ENCODE measurements around the gene PEX11A. TPM values are rescaled to one million over a fixed set of nuclear protein-coding genes. Genes with fewer than 3 reads are reported as not detected.

The PEX11A gene
- total RNA-seq, 1 donor from 2014 or later = 4.5 TPM

- H3K9me3 Mint-ChIP-seq = no peaks in the 10 kb centered on the region
- no peak overlapping the region for H2AFZ ChIP-seq (replicated peaks)
- TF ChIP-seq EZH2 (IDR thresholded peaks at IDR 0.05) = no peak
- no peak for TF ChIP-seq EZH2phosphoT487 (IDR thresholded peaks at IDR 0.05)
- TF ChIP-seq CTCF (IDR thresholded peaks at IDR 0.05) = no peak
- no peak overlapping the region for H3K4me3 ChIP-seq
- H3K79me2 ChIP-seq (ENCODE audit: low read depth) = no peaks in the 10 kb centered on the region
- no peak overlapping the region for H3K27ac Mint-ChIP-seq
- H3K27me3 ChIP-seq = no peaks in the 10 kb centered on the region
- no peaks in the 10 kb centered on the region for H3F3A ChIP-seq (ENCODE audit: low read depth)
- no peak overlapping the region for H3K4me3 Mint-ChIP-seq
- H3K9ac ChIP-seq = no peak overlapping the region
- H3K4me2 ChIP-seq = no peak overlapping the region
- no peaks in the 10 kb centered on the region for H3K36me3 Mint-ChIP-seq
- peaks cover 17% of the 10 kb centered on the region for H3K4me1 Mint-ChIP-seq
- peaks cover 5% of the 10 kb centered on the region for H3K27me3 Mint-ChIP-seq (ENCODE audit: insufficient read depth, low read depth)
- DNase-seq (ENCODE audit: low spot score) = no peak
- H4K20me1 ChIP-seq (ENCODE audit: low read depth) = no peaks in the 10 kb centered on the region
- no peaks in the 10 kb centered on the region for H3K4me1 ChIP-seq
- no peaks in the 10 kb centered on the region for H3K9me3 ChIP-seq (ENCODE audit: low read depth)
- no peak overlapping the region for H3K27ac ChIP-seq
- no peaks in the 10 kb centered on the region for H3K36me3 ChIP-seq
These were observed 14.9 kb downstream of the PEX11A start for GRCh38 chr15:89675606-89676005.

DNA sequence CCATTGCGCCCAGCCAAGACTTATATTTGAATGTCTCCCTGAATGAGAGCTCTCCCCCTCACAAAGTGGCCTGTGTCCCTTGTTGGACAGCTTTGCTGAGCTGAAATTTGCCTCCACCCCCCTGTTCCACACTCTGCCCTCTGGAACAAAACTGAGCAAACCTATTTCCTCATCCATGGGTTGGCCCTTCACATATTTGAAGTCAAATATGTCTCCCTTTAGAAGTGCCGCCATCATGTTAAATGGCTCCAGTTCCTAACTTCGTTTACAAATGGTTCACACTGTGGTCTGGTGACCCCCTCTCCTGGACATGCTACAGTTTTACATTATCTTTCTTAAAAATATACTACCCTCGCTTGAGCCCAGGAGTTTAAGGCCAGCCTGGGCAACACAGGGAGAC, 16.0 kb downstream of the PEX11A start:
- Histone ChIP-seq H4K20me1 (ENCODE audit: low read depth) (no peaks in the 10 kb centered on the region), H3K27ac (no peak overlapping the region), H3K79me2 (ENCODE audit: low read depth) (no peaks in the 10 kb centered on the region), H3K4me1 (no peaks in the 10 kb centered on the region), H3K36me3 (no peaks in the 10 kb centered on the region), H3K9ac (no peak overlapping the region), H3K9me3 (ENCODE audit: low read depth) (no peaks in the 10 kb centered on the region), H3K4me3 (no peak overlapping the region), H3F3A (ENCODE audit: low read depth) (no peaks in the 10 kb centered on the region), H3K4me2 (no peak overlapping the region), H3K27me3 (no peaks in the 10 kb centered on the region), H2AFZ (replicated peaks) (no peak overlapping the region)
- H3K4me3 Mint-ChIP-seq = no peak overlapping the region
- H3K27ac Mint-ChIP-seq = no peak overlapping the region
- peaks cover 5% of the 10 kb centered on the region for H3K27me3 Mint-ChIP-seq (ENCODE audit: insufficient read depth, low read depth)
- peaks cover 16% of the 10 kb centered on the region for H3K4me1 Mint-ChIP-seq
- no peak for DNase-seq (ENCODE audit: low spot score)
- H3K36me3 Mint-ChIP-seq = no peaks in the 10 kb centered on the region
- H3K9me3 Mint-ChIP-seq = no peaks in the 10 kb centered on the region
- TF ChIP-seq EZH2phosphoT487 (IDR thresholded peaks at IDR 0.05) (no peak), EZH2 (IDR thresholded peaks at IDR 0.05) (no peak), CTCF (IDR thresholded peaks at IDR 0.05) (no peak)

DNA sequence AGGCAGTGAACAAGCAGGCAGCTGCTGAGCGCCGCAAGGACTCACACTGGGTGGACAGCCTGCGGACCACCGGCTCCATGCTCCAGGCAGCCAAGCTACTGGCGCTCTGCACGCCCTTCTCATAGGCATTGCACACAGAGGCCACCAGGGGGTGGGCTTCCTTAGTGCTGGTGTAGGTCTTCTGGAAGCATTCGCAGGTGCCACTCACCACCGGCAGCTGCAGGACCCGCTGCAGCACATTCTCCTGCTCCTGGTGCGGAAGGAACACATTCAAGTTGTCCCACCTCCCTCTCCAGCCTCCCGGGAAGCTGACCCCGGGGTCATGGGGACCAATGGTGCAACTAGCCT, 17.4 kb downstream of the PEX11A start:
- no peak overlapping the region for H3K4me2 ChIP-seq
- H3K27me3 Mint-ChIP-seq (ENCODE audit: insufficient read depth, low read depth) = peaks cover 7% of the 10 kb centered on the region
- H3K4me1 Mint-ChIP-seq = peaks cover 6% of the 10 kb centered on the region
- H3K36me3 Mint-ChIP-seq = no peaks in the 10 kb centered on the region
- H3K79me2 ChIP-seq (ENCODE audit: low read depth) = no peaks in the 10 kb centered on the region
- DNase-seq (ENCODE audit: low spot score) = peak; percentile 86
- no peak overlapping the region for H3K27ac ChIP-seq
- TF ChIP-seq CTCF (IDR thresholded peaks at IDR 0.05) (peak; percentile 77), EZH2 (IDR thresholded peaks at IDR 0.05) (no peak), EZH2phosphoT487 (IDR thresholded peaks at IDR 0.05) (no peak)
- no peak overlapping the region for H2AFZ ChIP-seq (replicated peaks)
- H3K4me3 ChIP-seq = no peak overlapping the region
- H3K9me3 ChIP-seq (ENCODE audit: low read depth) = no peaks in the 10 kb centered on the region
- peak overlapping the region; percentile 92 for H3K27ac Mint-ChIP-seq
- no peaks in the 10 kb centered on the region for H3K9me3 Mint-ChIP-seq
- H3K4me1 ChIP-seq = no peaks in the 10 kb centered on the region
- no peak overlapping the region for H3K9ac ChIP-seq
- H3K4me3 Mint-ChIP-seq = no peak overlapping the region
- no peaks in the 10 kb centered on the region for H3F3A ChIP-seq (ENCODE audit: low read depth)
- no peaks in the 10 kb centered on the region for H4K20me1 ChIP-seq (ENCODE audit: low read depth)
- no peaks in the 10 kb centered on the region for H3K36me3 ChIP-seq
- H3K27me3 ChIP-seq = no peaks in the 10 kb centered on the region
